B cell (primary cell): ENCODE measurements around the gene SRPX2.

Experiments used
- CTCF ChIP-seq: fragments of 200-600 bp; IDR thresholded peaks from one replicate; pipeline ENCODE4 v1.8.0; 2022; ENCODE audit warnings: antibody characterized with exemption, mild to moderate bottlenecking
- EZH2 ChIP-seq: IDR thresholded peaks from 2 replicates; pipeline ENCODE4 v1.6.1; 2012; ENCODE audit warnings: borderline replicate concordance, low read depth, mild to moderate bottlenecking, moderate library complexity, low read length; ENCODE audit not compliant: insufficient read depth, poor library complexity, severe bottlenecking

- TF ChIP-seq CTCF (no peak), EZH2 (no peak)
Measured at GRCh38 chrX:100720301-100720700, 76.3 kb downstream of the SRPX2 start.
